OCI-LY7 (cell line): ENCODE measurements around the gene TYK2. TPM values are rescaled to one million over a fixed set of nuclear protein-coding genes. Genes with fewer than 3 reads are reported as not detected.
A peak's percentile ranks its signal among the peaks of the same experiment; 100 is the strongest.

Experiments
- BruUV-seq: library from RNA; stranded (reverse); fragments of 400-500 nt; replicated peaks from 2 replicates; lab custom pipeline; 2021; lab: Mats Ljungman, UMichigan
- CTCF ChIA-PET: fragments of 300-600 bp; sonication (Branson Sonifier 250); formaldehyde crosslinking; loops from one replicate; lab custom pipeline; 2022; ENCODE audit warnings: antibody characterized with exemption; ENCODE audit not compliant: unreplicated experiment; lab: Charles Lee
- POLR2A ChIA-PET: fragments of 300-600 bp; sonication (Branson Sonifier 250); formaldehyde crosslinking; loops from one replicate; lab custom pipeline; 2022; ENCODE audit warnings: antibody characterized with exemption; lab: Charles Lee
- DNase-seq: peaks from one replicate; pipeline ENCODE4 v3.0.0-alpha.2; 2015; ENCODE audit warnings: low spot score
- H2AFZ ChIP-seq: fragments of 200-600 bp; sonication (generic), shearing (Covaris generic); 2 replicates; pipeline ENCODE4 v1.6.1; 2014; ENCODE audit warnings: mild to moderate bottlenecking, antibody characterized with exemption, low read length, moderate library complexity
- H3K27ac ChIP-seq: fragments of 200-600 bp; sonication (generic); 2 replicates; pipeline ENCODE4 v1.5.1; 2014; ENCODE audit warnings: mixed run types, low read depth, mild to moderate bottlenecking, moderate library complexity, low read length, inconsistent platforms; ENCODE audit not compliant: poor library complexity, severe bottlenecking
- H3K36me3 ChIP-seq: fragments of 200-600 bp; sonication (generic); 2 replicates; pipeline ENCODE4 v1.6.1; 2014; ENCODE audit warnings: mild to moderate bottlenecking, antibody characterized with exemption, low read length, moderate library complexity, mixed read lengths; ENCODE audit not compliant: insufficient read depth
- H3K4me1 ChIP-seq: fragments of 200-600 bp; sonication (generic); 2 replicates; pipeline ENCODE4 v1.5.1; 2014; ENCODE audit warnings: mild to moderate bottlenecking, low read length; ENCODE audit not compliant: insufficient read depth, poor library complexity, severe bottlenecking
- H3K4me2 ChIP-seq: fragments of 200-600 bp; sonication (generic); 2 replicates; pipeline ENCODE4 v1.6.1; 2014; ENCODE audit warnings: mild to moderate bottlenecking, low read length
- H3K4me3 ChIP-seq: fragments of 200-600 bp; sonication (generic); 2 replicates; pipeline ENCODE4 v1.5.1; 2014; ENCODE audit warnings: mild to moderate bottlenecking, low read depth, low read length; ENCODE audit not compliant: poor library complexity, severe bottlenecking
- H3K79me2 ChIP-seq: fragments of 200-600 bp; sonication (generic); 2 replicates; pipeline ENCODE4 v1.6.1; 2016; ENCODE audit warnings: low read depth, mild to moderate bottlenecking, low read length, moderate library complexity, mixed read lengths; ENCODE audit not compliant: insufficient read depth
- H3K9me2 ChIP-seq: fragments of 200-600 bp; sonication (generic); 2 replicates; pipeline ENCODE4 v1.6.1; 2016; ENCODE audit warnings: mild to moderate bottlenecking, low read length, mixed read lengths; ENCODE audit not compliant: insufficient read depth
- H3K9me3 ChIP-seq: fragments of 200-600 bp; sonication (generic); 2 replicates; pipeline ENCODE4 v1.6.1; 2014; ENCODE audit warnings: mild to moderate bottlenecking, mixed run types, low read length, mixed read lengths
- H4K20me1 ChIP-seq: fragments of 200-600 bp; sonication (generic); 2 replicates; pipeline ENCODE4 v1.6.1; 2014; ENCODE audit warnings: mild to moderate bottlenecking, antibody characterized with exemption, low read length, moderate library complexity, mixed read lengths; ENCODE audit not compliant: insufficient read depth
- EZH2phosphoT487 ChIP-seq: fragments of 200-600 bp; sonication (generic); IDR thresholded peaks from 2 replicates; pipeline ENCODE4 v1.6.1; 2018; ENCODE audit warnings: low read depth, borderline replicate concordance, mild to moderate bottlenecking, mixed run types, antibody characterized with exemption, low read length, moderate library complexity, mixed read lengths
- intact Hi-C: fragments of 100-400 bp; cut with micrococcal nuclease; formaldehyde crosslinking; loops from one replicate; pipeline ENCODE4 v1.10.0; 2022; ENCODE audit not compliant: unreplicated experiment
- total RNA-seq, 2 experiments: library from RNA; depleted of rRNA in 1 of 2; stranded (reverse); fragments of >200 nt in 1 of 2; shearing (Covaris generic) in 1 of 2; gene quantifications; 2 replicates each; pipeline ENCODE4 v1.2.3, GENCODE V29; 2014 to 2022
- TF ChIP-seq, protein P1 (sequence below): fragments of 200-600 bp; sonication (generic); conservative IDR thresholded peaks from 2 replicates; pipeline ENCODE4 v1.5.1; 2014; ENCODE audit warnings: mild to moderate bottlenecking, antibody characterized with exemption, low read length, moderate library complexity, mixed read lengths

The TYK2 gene
- total RNA-seq, 2 experiments from 2014 or later, result 185 to 216 TPM

DNA sequence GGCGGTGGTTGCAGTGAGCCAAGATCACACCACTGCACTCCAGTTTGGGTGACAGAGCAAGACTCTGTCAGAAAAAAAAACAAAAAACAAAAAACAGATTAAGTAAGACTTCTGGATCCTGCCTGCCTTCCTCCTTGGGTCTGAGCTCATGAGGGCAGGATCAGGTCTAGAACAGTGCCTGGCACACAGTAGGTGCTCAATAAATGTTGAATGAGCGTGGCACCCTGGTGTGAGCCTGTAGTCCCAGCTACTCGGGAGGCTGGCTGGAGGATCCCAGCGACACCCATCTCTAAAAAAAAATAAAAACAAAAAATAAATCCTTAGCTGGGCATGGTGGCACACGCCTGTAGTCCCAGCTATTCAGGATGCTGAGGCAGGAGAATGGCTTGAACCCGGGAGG lies 25.8 kb upstream of the TYK2 start:
- BruUV-seq, result no TSS peak
- peaks cover 25% of the 10 kb centered on the region; the same call in 1 of the 2 replicates for H3K36me3 ChIP-seq
- 0 out of 2 replicates have a peak, but pooled peaks cover under 1% of the 10 kb centered on the region for H4K20me1 ChIP-seq
- peak overlapping the region; percentile 36; the same call in 1 of the 2 replicates for H3K4me2 ChIP-seq
- peaks cover 82% of the 10 kb centered on the region for H3K4me1 ChIP-seq
- H3K9me2 ChIP-seq, result no peaks in the 10 kb centered on the region
- H3K27ac ChIP-seq, result peak overlapping the region; percentile 100
- no peaks in the 10 kb centered on the region; the same call in 1 of the 2 replicates for H3K9me3 ChIP-seq
- ChIA-PET POLR2A (interaction anchor here (0.7 to 5.8 kb wide), 3 partner anchors 8 to 784 kb away, joined by 4 to 60 read pairs (median 8); no protein-coding TSS in a partner anchor), CTCF (interaction anchor here (1.4 to 3.7 kb wide), 3 partner anchors 8 to 30 kb away, joined by 5 to 27 read pairs (median 25); no protein-coding TSS in a partner anchor)
- intact Hi-C loops, result loop anchor here (5.0 to 10.0 kb wide), 3 partner anchors 96 to 301 kb away; partner anchors contain the start of genes ANGPTL6, ILF3, KEAP1 and PPAN
- no peak for DNase-seq
- no peak overlapping the region for H3K4me3 ChIP-seq
- no peak overlapping the region for H2AFZ ChIP-seq
- TF ChIP-seq, protein P1, sequence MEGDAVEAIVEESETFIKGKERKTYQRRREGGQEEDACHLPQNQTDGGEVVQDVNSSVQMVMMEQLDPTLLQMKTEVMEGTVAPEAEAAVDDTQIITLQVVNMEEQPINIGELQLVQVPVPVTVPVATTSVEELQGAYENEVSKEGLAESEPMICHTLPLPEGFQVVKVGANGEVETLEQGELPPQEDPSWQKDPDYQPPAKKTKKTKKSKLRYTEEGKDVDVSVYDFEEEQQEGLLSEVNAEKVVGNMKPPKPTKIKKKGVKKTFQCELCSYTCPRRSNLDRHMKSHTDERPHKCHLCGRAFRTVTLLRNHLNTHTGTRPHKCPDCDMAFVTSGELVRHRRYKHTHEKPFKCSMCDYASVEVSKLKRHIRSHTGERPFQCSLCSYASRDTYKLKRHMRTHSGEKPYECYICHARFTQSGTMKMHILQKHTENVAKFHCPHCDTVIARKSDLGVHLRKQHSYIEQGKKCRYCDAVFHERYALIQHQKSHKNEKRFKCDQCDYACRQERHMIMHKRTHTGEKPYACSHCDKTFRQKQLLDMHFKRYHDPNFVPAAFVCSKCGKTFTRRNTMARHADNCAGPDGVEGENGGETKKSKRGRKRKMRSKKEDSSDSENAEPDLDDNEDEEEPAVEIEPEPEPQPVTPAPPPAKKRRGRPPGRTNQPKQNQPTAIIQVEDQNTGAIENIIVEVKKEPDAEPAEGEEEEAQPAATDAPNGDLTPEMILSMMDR, result no peak
- TF ChIP-seq EZH2phosphoT487, result no peak
- peaks cover 48% of the 10 kb centered on the region for H3K79me2 ChIP-seq

DNA sequence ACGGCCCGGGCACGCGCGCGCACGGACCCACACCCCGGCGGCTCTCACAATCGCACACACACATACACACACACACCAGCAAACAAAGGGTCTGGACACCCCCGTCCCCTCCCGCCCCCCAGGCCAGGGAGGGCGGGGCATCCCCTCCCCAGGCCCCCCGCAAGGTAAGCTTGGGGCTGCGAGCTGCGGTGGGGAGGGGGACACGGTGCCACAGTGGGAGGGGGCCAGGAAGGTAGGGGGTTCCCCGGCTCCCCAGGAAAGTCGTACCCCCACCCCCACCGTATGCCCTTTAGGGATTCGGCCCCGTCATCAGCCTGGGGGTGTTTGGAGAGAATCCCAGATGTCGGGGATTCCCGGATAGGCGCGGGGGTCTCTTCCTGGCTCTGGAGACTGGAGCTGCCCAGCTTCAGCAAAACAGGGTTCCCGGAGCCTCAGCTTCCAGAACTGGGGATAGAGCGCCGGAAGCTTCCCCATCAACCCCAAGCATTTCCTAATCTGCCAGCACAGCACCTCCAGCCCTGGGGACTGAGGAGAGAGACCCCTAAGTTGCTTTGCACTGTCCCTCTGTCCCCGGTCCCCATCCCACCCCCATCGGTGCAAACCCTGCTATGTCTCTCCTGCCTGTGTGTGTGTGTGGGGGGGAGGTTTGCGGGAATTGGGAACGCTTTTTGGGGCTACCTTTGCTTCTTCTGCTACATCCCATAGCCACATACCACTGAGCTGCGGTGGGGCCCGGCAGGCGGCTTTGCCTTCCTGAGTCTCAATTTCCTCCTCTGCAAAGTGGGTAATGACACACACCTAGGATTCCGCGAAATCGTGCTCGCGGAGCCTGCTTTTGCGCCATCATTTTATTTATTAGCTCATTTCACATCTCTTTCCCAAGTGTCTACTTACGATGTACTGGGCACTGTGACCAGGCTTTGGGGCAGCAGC lies 24.8 kb upstream of the TYK2 start:
- Histone ChIP-seq H3K4me2 (peak overlapping the region; percentile 97), H3K27ac (peak overlapping the region; percentile 100), H2AFZ (peak overlapping the region; percentile 32; the same call in 1 of the 2 replicates), H3K9me3 (no peaks in the 10 kb centered on the region; the same call in 1 of the 2 replicates), H3K9me2 (no peaks in the 10 kb centered on the region), H4K20me1 (0 out of 2 replicates have a peak, but pooled peaks cover 6% of the 10 kb centered on the region), H3K4me1 (peaks cover 81% of the 10 kb centered on the region), H3K79me2 (peaks cover 48% of the 10 kb centered on the region), H3K36me3 (peaks cover 27% of the 10 kb centered on the region), H3K4me3 (peak overlapping the region; percentile 83)
- BruUV-seq, result no TSS peak
- POLR2A ChIA-PET, result interaction anchor here (0.6 to 5.8 kb wide), 6 partner anchors 9 to 785 kb away, joined by 3 to 60 read pairs (median 4); no protein-coding TSS in a partner anchor
- intact Hi-C loops, result loop anchor here (1.0 to 10.0 kb wide), 6 partner anchors 11 to 300 kb away; partner anchors contain the start of genes ANGPTL6, CDKN2D, ILF3 and KEAP1
- peak; percentile 59 for DNase-seq
- CTCF ChIA-PET, result interaction anchor here (0.6 to 3.7 kb wide), 5 partner anchors 9 to 430 kb away, joined by 5 to 27 read pairs (median 8); no protein-coding TSS in a partner anchor
- TF ChIP-seq, protein P1, result peak; percentile 39; the same call in 1 of the 2 replicates
- TF ChIP-seq EZH2phosphoT487, result no peak
